Body of pancreas (tissue), 4 donors: ENCODE measurements around the gene SLC26A5.

Experiments
- CTCF ChIP-seq, 7 experiments: fragments of 450-650 bp in 4 of 7; fragments of 200-600 bp in 3 of 7; sonication (generic) in 3 of 7; IDR thresholded peaks; one replicate each; pipeline ENCODE4 v1.5.1; 2016 to 2019; ENCODE audit warnings: antibody characterized with exemption in 7 of 7
- POLR2A ChIP-seq, 3 donors: fragments of 450-650 bp; IDR thresholded peaks; one replicate each; pipeline ENCODE4 v1.6.1; 2016; ENCODE audit warnings: antibody characterized with exemption in 3 of 3, mild to moderate bottlenecking in 2 of 3

- TF ChIP-seq CTCF (IDR thresholded peaks at IDR 0.05) (no peak), POLR2A (IDR thresholded peaks at IDR 0.05) (no peak)
Observed at GRCh38 chr7:103380395-103381191, 65.4 kb downstream of the SLC26A5 start.
